Measurements from ENCODE around the gene ANKRD6. TPM values are rescaled to one million over a fixed set of nuclear protein-coding genes. Genes with fewer than 3 reads are reported as not detected.

ANKRD6 gene
- total RNA-seq, 4 donors from 2014 or later = 9.8 to 19.0 (median 12.2) TPM

- WGBS, 2 donors (ENCODE audit: low coverage in 1 of 2) = 52 to 71% methylated on average over 7 to 8 of the region's 8 CpGs
- Histone ChIP-seq H3K27ac (no peak overlapping the region), H3K4me1 (peaks cover 0 to 25% (median 0%) of the 10 kb centered on the region in 3 donors)
Observed at GRCh38 chr6:89564752-89565427, 131.9 kb downstream of the ANKRD6 start.

GRCh38 chr6:89566008-89566800 lies 133.3 kb downstream of the ANKRD6 start:
- Histone ChIP-seq H3K9me3 (no peaks in the 10 kb centered on the region), H3K27me3 (no peaks in the 10 kb centered on the region), H3K27ac (no peak overlapping the region), H3K4me3 (no peak overlapping the region), H3K4me1 (peaks cover 0 to 25% (median 0%) of the 10 kb centered on the region in 3 donors), H3K36me3 (peaks cover 0 to 18% of the 10 kb centered on the region in 2 donors)
- no peak for ATAC-seq
- TF ChIP-seq POLR2A (IDR thresholded peaks at IDR 0.05) (no peak), CTCF (IDR thresholded peaks at IDR 0.05) (no peak), EP300 (IDR thresholded peaks at IDR 0.05) (no peak), POLR2AphosphoS5 (IDR thresholded peaks at IDR 0.05) (no peak)
- 90 to 96% methylated on average over 2 to 4 of the region's 10 CpGs for WGBS, 2 donors (ENCODE audit: low coverage in 1 of 2)

More at GRCh38 chr6:89564752-89565427, 131.9 kb downstream of the ANKRD6 start:
- ATAC-seq = peak; percentile 48
- TF ChIP-seq EP300 (IDR thresholded peaks at IDR 0.05) (no peak), CTCF (IDR thresholded peaks at IDR 0.05) (no peak), POLR2AphosphoS5 (IDR thresholded peaks at IDR 0.05) (no peak), POLR2A (IDR thresholded peaks at IDR 0.05) (no peak)
- no peaks in the 10 kb centered on the region for H3K27me3 ChIP-seq
- peaks cover 0 to 18% of the 10 kb centered on the region in 2 donors for H3K36me3 ChIP-seq
- H3K4me3 ChIP-seq = no peak overlapping the region
- H3K9me3 ChIP-seq = no peaks in the 10 kb centered on the region

GRCh38 chr6:89566930-89567629 lies 134.1 kb downstream of the ANKRD6 start:
- peaks cover 0 to 17% (median 0%) of the 10 kb centered on the region in 3 donors for H3K4me1 ChIP-seq
- no peak for ATAC-seq
- WGBS, 2 donors (ENCODE audit: low coverage in 1 of 2) = 83 to 91% methylated on average over 2 to 10 of the region's 16 CpGs

More at GRCh38 chr6:89566930-89567629, 134.1 kb downstream of the ANKRD6 start:
- Histone ChIP-seq H3K9me3 (no peaks in the 10 kb centered on the region), H3K36me3 (peaks cover 0 to 18% of the 10 kb centered on the region in 2 donors), H3K27me3 (no peaks in the 10 kb centered on the region), H3K27ac (no peak overlapping the region), H3K4me3 (no peak overlapping the region)
- TF ChIP-seq EP300 (IDR thresholded peaks at IDR 0.05) (no peak), CTCF (IDR thresholded peaks at IDR 0.05) (no peak), POLR2AphosphoS5 (IDR thresholded peaks at IDR 0.05) (no peak), POLR2A (IDR thresholded peaks at IDR 0.05) (no peak)
